Tibial nerve (tissue), 4 donors: ENCODE measurements around the gene HES2. TPM values are rescaled to one million over a fixed set of nuclear protein-coding genes. Genes with fewer than 3 reads are reported as not detected.

Experiments
- DNase-seq, 2 donors: peaks; one replicate each; pipeline ENCODE4 v3.0.0-alpha.2; 2019; ENCODE audit warnings: low spot score in 2 of 2
- H3K27ac ChIP-seq, 4 donors: fragments of 200-600 bp; sonication (generic) in 3 of 4; one replicate each; pipeline ENCODE4 v1.5.1; 2017 to 2019; ENCODE audit warnings: mild to moderate bottlenecking in 1 of 4
- H3K27me3 ChIP-seq, 2 donors: fragments of 200-600 bp; sonication (generic) in 1 of 2; one replicate each; pipeline versions ENCODE4 v1.5.1 to v1.6.0; 2017 to 2019
- H3K36me3 ChIP-seq, 3 donors: fragments of 200-600 bp; sonication (generic); one replicate each; pipeline ENCODE4 v1.5.1; 2018 to 2019
- H3K4me1 ChIP-seq, 4 donors: fragments of 200-600 bp; sonication (generic) in 3 of 4; one replicate each; pipeline ENCODE4 v1.5.1; 2017 to 2019
- H3K4me3 ChIP-seq, 4 donors: fragments of 200-600 bp; sonication (generic) in 3 of 4; one replicate each; pipeline ENCODE4 v1.5.1; 2017 to 2019; ENCODE audit warnings: mild to moderate bottlenecking in 1 of 4, moderate library complexity in 1 of 4
- H3K9me3 ChIP-seq, 4 donors: fragments of 200-600 bp; sonication (generic) in 3 of 4; one replicate each; pipeline ENCODE4 v1.5.1; 2017 to 2019
- CTCF ChIP-seq, 5 experiments: fragments of 200-600 bp in 3 of 5; fragments of 450-650 bp in 2 of 5; sonication (generic) in 3 of 5; IDR thresholded peaks; one replicate each; pipeline ENCODE4 v1.5.1; 2016 to 2019; ENCODE audit warnings: antibody characterized with exemption in 5 of 5, mild to moderate bottlenecking in 3 of 5, moderate library complexity in 2 of 5
- EP300 ChIP-seq, 2 donors: sonication (generic); formaldehyde crosslinking; IDR thresholded peaks; one replicate each; pipeline ENCODE4 v1.6.1; 2017; ENCODE audit warnings: antibody characterized with exemption in 2 of 2, mild to moderate bottlenecking in 1 of 2
- POLR2A ChIP-seq, 2 donors: fragments of 450-650 bp; IDR thresholded peaks; one replicate each; pipeline ENCODE4 v1.6.1; 2017; ENCODE audit warnings: antibody characterized with exemption in 2 of 2, mild to moderate bottlenecking in 2 of 2, moderate library complexity in 2 of 2
- WGBS, 2 donors: methylation state at CpG; one replicate each; pipeline ENCODE4 v1.1.5; 2018; 5-methylcytosine and 5-hydroxymethylcytosine counted together
- total RNA-seq, 4 donors: library from RNA; depleted of rRNA; stranded (reverse); fragments of >200 nt; gene quantifications; one replicate each; pipeline ENCODE4 v1.1.0, GENCODE V29; 2016

HES2 gene
- total RNA-seq, 4 donors from 2014 or later: not detected

- no peak for DNase-seq
- no peaks in the 10 kb centered on the region for H3K36me3 ChIP-seq
- TF ChIP-seq EP300 (IDR thresholded peaks at IDR 0.05) (no peak), POLR2A (IDR thresholded peaks at IDR 0.05) (no peak), CTCF (IDR thresholded peaks at IDR 0.05) (no peak)
- no peak overlapping the region for H3K4me3 ChIP-seq
- H3K9me3 ChIP-seq: no peaks in the 10 kb centered on the region
- peaks cover 0 to 92% of the 10 kb centered on the region in 2 donors for H3K27me3 ChIP-seq
- peaks cover 0 to 27% (median 8%) of the 10 kb centered on the region in 4 donors for H3K4me1 ChIP-seq
- 93 to 96% methylated on average over 4 to 9 of the region's 9 CpGs for WGBS, 2 donors
- no peak overlapping the region for H3K27ac ChIP-seq
Observed at GRCh38 chr1:6426277-6426971, 6.7 kb upstream of the HES2 start.

- DNase-seq: no peak
- no peaks in the 10 kb centered on the region for H3K9me3 ChIP-seq
- H3K27me3 ChIP-seq: peaks cover 0 to 96% of the 10 kb centered on the region in 2 donors
- H3K4me1 ChIP-seq: peaks cover 0 to 30% (median 10%) of the 10 kb centered on the region in 4 donors
- H3K27ac ChIP-seq: no peak overlapping the region
- H3K36me3 ChIP-seq: no peaks in the 10 kb centered on the region
- TF ChIP-seq EP300 (IDR thresholded peaks at IDR 0.05): no peak
- TF ChIP-seq CTCF (IDR thresholded peaks at IDR 0.05): no peak
- TF ChIP-seq POLR2A (IDR thresholded peaks at IDR 0.05): no peak
- no peak overlapping the region for H3K4me3 ChIP-seq
- 80 to 81% methylated on average over 6 of the region's 6 CpGs for WGBS, 2 donors
Observed at GRCh38 chr1:6425658-6426057, 5.9 kb upstream of the HES2 start.

- Histone ChIP-seq H3K27ac (no peak within 1 kb of the TSS), H3K4me1 (peaks cover 0 to 38% (median 16%) of the 10 kb centered on the region in 4 donors), H3K4me3 (peak within 1 kb of the TSS in 1 of 4 donors; percentile 13), H3K9me3 (no peaks in the 10 kb centered on the region), H3K36me3 (no peaks in the 10 kb centered on the region), H3K27me3 (peaks cover 0 to 96% of the 10 kb centered on the region in 2 donors)
- DNase-seq: no peak
- 29 to 38% methylated on average over 11 of the region's 99 CpGs for WGBS, 2 donors
- no peak for TF ChIP-seq EP300 (IDR thresholded peaks at IDR 0.05)
- TF ChIP-seq CTCF (IDR thresholded peaks at IDR 0.05): no peak
- TF ChIP-seq POLR2A (IDR thresholded peaks at IDR 0.05): no peak
Observed at GRCh38 chr1:6424619-6425593, 5.2 kb upstream of the HES2 start, which contains the start of gene ESPN. Gene ESPN, plus strand, starts transcription at chr1:6424776. Its CDS starts 180 bp downstream, at chr1:6424956.

GRCh38 chr1:6424000-6424565, 4.4 kb upstream of the HES2 start:
- H3K27me3 ChIP-seq: peaks cover 0 to 96% of the 10 kb centered on the region in 2 donors
- peaks cover 0 to 46% (median 23%) of the 10 kb centered on the region in 4 donors for H3K4me1 ChIP-seq
- DNase-seq: no peak
- WGBS, 2 donors: 5 to 6% methylated on average over 31 to 35 of the region's 35 CpGs
- H3K4me3 ChIP-seq: no peak overlapping the region
- H3K36me3 ChIP-seq: no peaks in the 10 kb centered on the region
- H3K9me3 ChIP-seq: no peaks in the 10 kb centered on the region
- TF ChIP-seq POLR2A (IDR thresholded peaks at IDR 0.05) (no peak), CTCF (IDR thresholded peaks at IDR 0.05) (no peak), EP300 (IDR thresholded peaks at IDR 0.05) (no peak)
- H3K27ac ChIP-seq: no peak overlapping the region
